ENCODE results near the gene SDK1.

SDK1 gene

GRCh38 chr7:3844540-3845151 lies 543.6 kb downstream of the SDK1 start:
- no peak overlapping the region for H3K27ac ChIP-seq
- TF ChIP-seq CTCF (conservative IDR thresholded peaks at IDR 0.05; ENCODE audit: low read depth): no peak
- CTCF ChIA-PET: no interaction called here
- POLR2A ChIA-PET (ENCODE audit: low non-redundant PET): no interaction called here
- no peak for DNase-seq (ENCODE audit: low spot score)

GRCh38 chr7:3846738-3847137 lies 545.7 kb downstream of the SDK1 start:
- ChIA-PET POLR2A (ENCODE audit: low non-redundant PET) (no interaction called here), CTCF (interaction anchor here (0.7 kb wide), 1 partner anchor 28 kb away, joined by 3 read pairs; no protein-coding TSS in a partner anchor)
- no peak overlapping the region for H3K27ac ChIP-seq
- TF ChIP-seq CTCF (conservative IDR thresholded peaks at IDR 0.05; ENCODE audit: low read depth): no peak
- DNase-seq (ENCODE audit: low spot score): no peak

- POLR2A ChIA-PET (ENCODE audit: low non-redundant PET): no interaction called here
- no peak for TF ChIP-seq CTCF (conservative IDR thresholded peaks at IDR 0.05; ENCODE audit: low read depth)
- no peak for DNase-seq (ENCODE audit: low spot score)
- H3K27ac ChIP-seq: no peak overlapping the region
- CTCF ChIA-PET: interaction anchor here (0.7 kb wide), 1 partner anchor 28 kb away, joined by 3 read pairs; no protein-coding TSS in a partner anchor
These were observed 546.3 kb downstream of the SDK1 start for GRCh38 chr7:3847336-3847735.

GRCh38 chr7:3859431-3859830 lies 558.4 kb downstream of the SDK1 start:
- DNase-seq (ENCODE audit: low spot score): no peak
- H3K27ac ChIP-seq: no peak overlapping the region
- ChIA-PET POLR2A (ENCODE audit: low non-redundant PET) (no interaction called here), CTCF (no interaction called here)
- TF ChIP-seq CTCF (conservative IDR thresholded peaks at IDR 0.05; ENCODE audit: low read depth): no peak

GRCh38 chr7:3860932-3861331 lies 559.9 kb downstream of the SDK1 start:
- DNase-seq (ENCODE audit: low spot score): no peak
- H3K27ac ChIP-seq: no peak overlapping the region
- ChIA-PET POLR2A (ENCODE audit: low non-redundant PET) (no interaction called here), CTCF (interaction anchor here (0.6 kb wide), 1 partner anchor 860 kb away, joined by 3 read pairs; no protein-coding TSS in a partner anchor)
- TF ChIP-seq CTCF (conservative IDR thresholded peaks at IDR 0.05; ENCODE audit: low read depth): no peak

- H3K27ac ChIP-seq: no peak overlapping the region
These were observed 560.3 kb downstream of the SDK1 start for GRCh38 chr7:3861386-3861785.

More at GRCh38 chr7:3861386-3861785, 560.3 kb downstream of the SDK1 start:
- no peak for DNase-seq (ENCODE audit: low spot score)
- ChIA-PET POLR2A (ENCODE audit: low non-redundant PET) (no interaction called here), CTCF (no interaction called here)
- no peak for TF ChIP-seq CTCF (conservative IDR thresholded peaks at IDR 0.05; ENCODE audit: low read depth)
